H1 (cell line): ENCODE results near the gene CASR. TPM values are rescaled to one million over a fixed set of nuclear protein-coding genes. Genes with fewer than 3 reads are reported as not detected.
"Not testable (repeated sequence)": the region's sequence is repeated elsewhere in the genome, so short reads cannot be mapped to it uniquely, and the experiment has no call there.

Experiments used
- CTCF ChIA-PET: fragments of 300-600 bp; sonication (Branson Sonifier 250); formaldehyde crosslinking; loops from one replicate; lab custom pipeline; 2021; ENCODE audit not compliant: partially characterized antibody; lab: Charles Lee
- POLR2A ChIA-PET: fragments of 300-600 bp; sonication (Branson Sonifier 250); formaldehyde crosslinking; loops from one replicate; lab custom pipeline; 2021; ENCODE audit warnings: inconsistent platforms; ENCODE audit not compliant: partially characterized antibody; lab: Charles Lee
- DNase-seq, 2 experiments: peaks; one replicate each; pipeline versions ENCODE4 v3.0.0 to v3.0.0-alpha.2; 2010 to 2022; ENCODE audit warnings: low spot score in 2 of 2, low read depth in 1 of 2, mixed read lengths in 1 of 2
- FAIRE-seq: peaks from 2 replicates; lab custom pipeline; 2011; peaks lifted over from hg19 to GRCh38; lab: Jason Lieb, UNC
- H2AFZ ChIP-seq: 2 replicates; pipeline ENCODE4 v1.8.1; 2012; ENCODE audit warnings: low read length, inconsistent platforms
- H2AK5ac ChIP-seq: 2 replicates; pipeline ENCODE4 v1.6.1; 2013; ENCODE audit warnings: low read depth, low read length
- H2BK120ac ChIP-seq: replicated peaks from 2 replicates; pipeline ENCODE3; 2013; ENCODE audit warnings: low read depth, low read length, inconsistent platforms
- H2BK12ac ChIP-seq: 2 replicates; pipeline ENCODE4 v1.6.1; 2013; ENCODE audit warnings: low read depth, low read length
- H2BK15ac ChIP-seq: 2 replicates; pipeline ENCODE4 v1.6.1; 2013; ENCODE audit warnings: low read length
- H2BK20ac ChIP-seq: 2 replicates; pipeline ENCODE4 v1.6.1; 2013; ENCODE audit warnings: low read length
- H2BK5ac ChIP-seq: 2 replicates; pipeline ENCODE4 v1.6.1; 2013; ENCODE audit warnings: low read depth, low read length
- H3K14ac ChIP-seq: 2 replicates; pipeline ENCODE4 v1.6.1; 2013; ENCODE audit warnings: inconsistent platforms; ENCODE audit not compliant: insufficient read length
- H3K18ac ChIP-seq: 2 replicates; pipeline ENCODE4 v1.6.1; 2013; ENCODE audit warnings: low read length; ENCODE audit errors: extremely low read depth
- H3K23ac ChIP-seq: 2 replicates; pipeline ENCODE4 v1.6.1; 2013; ENCODE audit warnings: inconsistent platforms; ENCODE audit not compliant: insufficient read length
- H3K23me2 ChIP-seq: 2 replicates; pipeline ENCODE4 v1.6.1; 2013; ENCODE audit warnings: low read depth, low read length
- H3K27ac ChIP-seq: 2 replicates; pipeline ENCODE4 v1.6.1; 2011; ENCODE audit warnings: low read depth, low read length, inconsistent platforms
- H3K27me3 ChIP-seq, 4 experiments: replicated peaks in 1 of 4; 1 replicate in 1 of 4; 2 replicates in 3 of 4; pipeline versions ENCODE4 v1.6.1 to v1.8.1; 2011 to 2013; ENCODE audit warnings: low read length in 3 of 4, mild to moderate bottlenecking in 3 of 4, inconsistent platforms in 2 of 4, mixed read lengths in 2 of 4, moderate library complexity in 1 of 4; ENCODE audit not compliant: control insufficient read depth in 3 of 4, insufficient read depth in 3 of 4; ENCODE audit errors: extremely low read depth in 1 of 4
- H3K36me3 ChIP-seq, 4 experiments: 2 replicates each; pipeline versions ENCODE4 v1.6.1 to v1.8.1; 2011 to 2013; ENCODE audit warnings: mild to moderate bottlenecking in 4 of 4, low read length in 3 of 4, moderate library complexity in 2 of 4, control low read depth in 1 of 4, inconsistent platforms in 1 of 4; ENCODE audit not compliant: insufficient read depth in 4 of 4, control insufficient read depth in 2 of 4
- H3K4ac ChIP-seq: replicated peaks from 2 replicates; pipeline ENCODE3; 2013; ENCODE audit warnings: low read length, low read depth, mixed read lengths, inconsistent platforms; ENCODE audit not compliant: insufficient read length
- H3K4me1 ChIP-seq, 4 experiments: replicated peaks in 1 of 4; 1 replicate in 1 of 4; 2 replicates in 3 of 4; pipeline versions ENCODE4 v1.6.1 to v1.8.1; 2011 to 2013; ENCODE audit warnings: low read length in 3 of 4, inconsistent platforms in 2 of 4, mixed read lengths in 1 of 4; ENCODE audit not compliant: insufficient read depth in 4 of 4, control insufficient read depth in 3 of 4
- H3K4me2 ChIP-seq, 2 experiments: 2 replicates each; pipeline versions ENCODE4 v1.6.1 to v1.8.1; 2011 to 2013; ENCODE audit warnings: low read depth in 2 of 2, low read length in 2 of 2, control low read depth in 1 of 2, inconsistent platforms in 1 of 2, mild to moderate bottlenecking in 1 of 2; ENCODE audit not compliant: insufficient read depth in 1 of 2
- H3K4me3 ChIP-seq, 4 experiments: fragments of 200-600, 300-600 bp in 1 of 4; sonication (generic), shearing (Covaris generic), sonication (Bioruptor Twin) in 1 of 4; 2 replicates each; pipeline versions ENCODE4 v1.5.1 to v1.8.1; 2011 to 2016; ENCODE audit warnings: low read length in 4 of 4, low read depth in 3 of 4, control low read depth in 2 of 4, inconsistent platforms in 2 of 4, mild to moderate bottlenecking in 2 of 4, mixed read lengths in 1 of 4, moderate library complexity in 1 of 4; ENCODE audit not compliant: insufficient read depth in 2 of 4; ENCODE audit errors: extremely low read depth in 1 of 4
- H3K56ac ChIP-seq: replicated peaks from 2 replicates; pipeline ENCODE3; 2013; ENCODE audit warnings: low read depth, mild to moderate bottlenecking, mixed read lengths, low read length, inconsistent platforms; ENCODE audit not compliant: insufficient read length
- H3K79me1 ChIP-seq: 2 replicates; pipeline ENCODE4 v1.6.1; 2013; ENCODE audit warnings: low read depth, low read length, control low read depth
- H3K79me2 ChIP-seq, 2 experiments: 2 replicates each; pipeline versions ENCODE4 v1.6.1 to v1.8.1; 2012 to 2013; ENCODE audit warnings: low read length in 2 of 2, mild to moderate bottlenecking in 2 of 2, inconsistent platforms in 1 of 2; ENCODE audit not compliant: insufficient read depth in 2 of 2, control insufficient read depth in 1 of 2
- H3K9ac ChIP-seq, 4 experiments: replicated peaks in 1 of 4; 1 replicate in 1 of 4; 2 replicates in 3 of 4; pipeline versions ENCODE4 v1.6.1 to v1.8.1; 2011 to 2013; ENCODE audit warnings: low read depth in 3 of 4, low read length in 3 of 4, control low read depth in 2 of 4, mild to moderate bottlenecking in 2 of 4, moderate library complexity in 2 of 4, inconsistent platforms in 1 of 4; ENCODE audit errors: extremely low read depth in 1 of 4
- H3K9me3 ChIP-seq, 2 experiments: 2 replicates each; pipeline versions ENCODE4 v1.6.1 to v1.8.1; 2012 to 2013; ENCODE audit warnings: mild to moderate bottlenecking in 2 of 2, moderate library complexity in 2 of 2, control low read depth in 1 of 2, inconsistent platforms in 1 of 2, low read depth in 1 of 2, low read length in 1 of 2, mixed read lengths in 1 of 2; ENCODE audit not compliant: insufficient read depth in 2 of 2
- H4K20me1 ChIP-seq, 2 experiments: replicated peaks in 1 of 2; 2 replicates each; pipeline versions ENCODE3 to v1.8.1; 2011 to 2013; ENCODE audit warnings: inconsistent platforms in 2 of 2, low read length in 2 of 2, mild to moderate bottlenecking in 1 of 2; ENCODE audit not compliant: insufficient read depth in 2 of 2, control insufficient read depth in 1 of 2
- H4K5ac ChIP-seq: 2 replicates; pipeline ENCODE4 v1.6.1; 2013; ENCODE audit warnings: low read length, low read depth, mixed read lengths, inconsistent platforms; ENCODE audit not compliant: insufficient read length
- H4K8ac ChIP-seq: 2 replicates; pipeline ENCODE4 v1.8.0; 2013; ENCODE audit warnings: mild to moderate bottlenecking, moderate library complexity, low read length, inconsistent platforms; ENCODE audit not compliant: insufficient read depth; ENCODE audit errors: extremely low read depth
- H4K91ac ChIP-seq: replicated peaks from 2 replicates; pipeline ENCODE3; 2013; ENCODE audit warnings: low read length, mixed read lengths, inconsistent platforms; ENCODE audit not compliant: insufficient read length
- WGBS, 2 experiments: shearing (Covaris generic) in 1 of 2; methylation state at CpG; one replicate each; pipeline versions ENCODE4 v1.1.6 to v1.1.7; 2013 to 2015; ENCODE audit warnings: low lambda C conversion rate in 2 of 2, mixed read lengths in 2 of 2, inconsistent platforms in 1 of 2, low coverage in 1 of 2, missing lambda C conversion rate in 1 of 2; ENCODE audit not compliant: insufficient replicate concordance in 2 of 2, insufficient coverage in 1 of 2, insufficient read length in 1 of 2; ENCODE audit errors: extremely low coverage in 1 of 2, missing lambda C conversion rate in 1 of 2; 5-methylcytosine and 5-hydroxymethylcytosine counted together
- polyA plus RNA-seq, 7 experiments: library from polyadenylated mRNA; depleted of rRNA in 3 of 7; stranded (reverse) in 5 of 7; unstranded in 2 of 7; fragments of >200 nt in 5 of 7; fragments of 200-250 nt in 2 of 7; gene quantifications; 1 replicate in 5 of 7; 2 replicates in 1 of 7; 4 replicates in 1 of 7; pipeline versions ENCODE4 v1.2.1 to v1.2.3, GENCODE V29; 2011 to 2013; ENCODE audit warnings: missing spikeins in 2 of 7, mixed read lengths in 2 of 7
- total RNA-seq: library from RNA; stranded (reverse); fragmentation: NEBNext Ultra II Directional; extraction: Animal tissue kit (Norgen Biotek cat#: 25700); gene quantifications from 2 replicates; pipeline ENCODE4 v1.2.1, GENCODE V29; 2021

CASR gene
- total and polyA plus RNA-seq, 2 of the 8 experiments (the other 6 are each of a cell fraction or from before 2014, with no cell fraction given), result 0.36 to 0.58 TPM

GRCh38 chr3:122164983-122165382, 18.5 kb upstream of the CASR start:
- FAIRE-seq, POLR2A ChIA-PET, H4K8ac ChIP-seq, H4K5ac ChIP-seq, H3K18ac ChIP-seq, DNase-seq, H2AFZ ChIP-seq, H2AK5ac ChIP-seq, CTCF ChIA-PET, H3K79me2 ChIP-seq, H3K56ac ChIP-seq, H2BK5ac ChIP-seq, H4K20me1 ChIP-seq, H3K23me2 ChIP-seq, H3K4me1 ChIP-seq, H2BK120ac ChIP-seq, H3K14ac ChIP-seq, H2BK20ac ChIP-seq, H3K4ac ChIP-seq, H2BK12ac ChIP-seq, H3K27ac ChIP-seq, H3K27me3 ChIP-seq, H3K4me3 ChIP-seq, H3K9ac ChIP-seq, H3K79me1 ChIP-seq, H4K91ac ChIP-seq, H3K36me3 ChIP-seq, H3K23ac ChIP-seq, H3K4me2 ChIP-seq, H3K9me3 ChIP-seq, H2BK15ac ChIP-seq: not testable (repeated sequence)
- no CpG with 5 or more reads among the region's 31 CpGs for WGBS, 2 experiments
